Cardiac fibroblast (primary cell): ENCODE measurements around the gene RGS21.

Experiments
- DNase-seq, 2 donors: peaks; one replicate each; pipeline versions ENCODE4 v3.0.0 to v3.0.0-alpha.2; 2010; ENCODE audit warnings: low read depth in 2 of 2
- H3K4me3 ChIP-seq, 2 donors: replicated peaks in 1 of 2; 1 replicate in 1 of 2; 2 replicates in 1 of 2; pipeline ENCODE4 v1.5.1; 2011; ENCODE audit warnings: low read depth in 2 of 2, low read length in 2 of 2, mild to moderate bottlenecking in 2 of 2, moderate library complexity in 1 of 2
- CTCF ChIP-seq: IDR thresholded peaks from one replicate; pipeline ENCODE4 v1.5.1; 2011; ENCODE audit warnings: low read depth, mild to moderate bottlenecking, low read length, inconsistent platforms

RGS21 gene

DNA sequence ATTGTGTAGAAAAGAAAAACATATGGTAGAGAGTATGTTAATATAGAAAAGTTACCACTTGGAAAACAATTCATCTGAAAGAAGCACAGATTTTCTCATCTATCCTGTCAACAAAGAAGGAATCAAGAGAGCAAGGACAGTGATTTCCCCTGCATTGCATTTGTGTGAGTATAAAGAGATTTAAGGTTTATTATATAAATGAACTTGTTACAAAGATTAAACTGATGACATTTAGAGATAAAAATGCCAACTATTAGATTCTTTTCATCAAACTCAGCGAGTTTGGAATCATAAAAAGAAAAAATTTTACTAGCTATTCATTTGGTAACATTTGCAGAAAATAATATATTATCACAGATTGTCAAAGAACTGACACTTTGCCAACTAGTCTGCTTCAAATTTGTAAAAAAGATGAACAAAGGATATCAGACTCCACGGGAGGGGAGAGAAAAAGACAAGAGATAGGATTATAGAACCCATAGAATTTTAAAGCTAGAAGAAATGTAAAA is at the start of gene RGS21:
TSS of gene RGS21 (plus strand) at position 51 of the 509 bp plus-strand sequence. CDS start 26,045 bp downstream, outside the sequence.
- DNase-seq, result no peak
- TF ChIP-seq CTCF, result no peak

GRCh38 chr1:192268468-192269052 is 48.2 kb upstream of the RGS21 start:
- TF ChIP-seq CTCF, result no peak
- no peak for DNase-seq
- no peak overlapping the region for H3K4me3 ChIP-seq

More for the DNA sequence above, at the start of gene RGS21:
- no peak within 1 kb of the TSS for H3K4me3 ChIP-seq

DNA sequence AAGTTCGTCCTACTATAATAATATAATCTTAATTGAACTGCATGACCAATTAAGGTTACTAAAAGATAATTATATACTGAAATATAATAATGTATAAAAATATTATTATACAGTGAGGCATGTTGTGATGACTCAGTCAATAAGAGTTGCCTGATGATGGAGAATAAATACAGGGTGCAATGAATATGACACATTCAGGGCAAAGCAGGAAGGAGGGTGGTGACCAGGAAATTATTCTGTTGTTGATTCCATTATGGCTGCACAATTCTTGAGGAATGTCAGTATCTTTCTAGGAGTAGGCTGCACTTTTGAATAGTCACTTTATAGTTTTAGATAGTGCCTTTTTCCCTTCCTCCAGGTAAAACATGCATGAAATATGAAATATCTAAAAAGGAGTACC is 46.4 kb upstream of the RGS21 start:
- DNase-seq, result no peak
- no peak for TF ChIP-seq CTCF
- no peak overlapping the region for H3K4me3 ChIP-seq

- DNase-seq, result no peak
- no peak overlapping the region for H3K4me3 ChIP-seq
- no peak for TF ChIP-seq CTCF
Measured at GRCh38 chr1:192272732-192273131, 44.1 kb upstream of the RGS21 start.

- no peak overlapping the region for H3K4me3 ChIP-seq
- no peak for DNase-seq
- no peak for TF ChIP-seq CTCF
Measured at GRCh38 chr1:192274588-192274987, 42.2 kb upstream of the RGS21 start.

GRCh38 chr1:192277635-192278034 is 39.2 kb upstream of the RGS21 start:
- no peak overlapping the region for H3K4me3 ChIP-seq
- DNase-seq, result no peak
- no peak for TF ChIP-seq CTCF

DNA sequence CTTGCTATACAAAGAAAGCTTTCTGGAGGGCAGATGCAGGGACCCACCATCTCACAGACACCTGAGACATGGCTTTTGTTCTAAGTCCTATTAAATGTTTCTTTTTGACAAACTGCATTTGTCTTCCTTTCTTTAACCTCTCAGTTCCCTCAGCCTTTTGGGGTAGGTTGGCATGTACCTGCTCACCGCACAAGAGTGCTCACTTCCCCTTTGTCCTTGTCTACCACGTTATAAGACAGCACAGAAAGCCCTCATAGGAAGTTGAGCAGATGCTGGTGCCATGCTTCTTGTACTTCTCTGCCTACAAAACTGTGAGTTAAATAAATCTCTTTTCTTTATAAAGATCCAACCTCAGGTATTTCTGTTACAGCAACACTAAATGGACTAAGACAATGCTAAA is 31.9 kb upstream of the RGS21 start:
- DNase-seq, result no peak
- no peak for TF ChIP-seq CTCF
- no peak overlapping the region for H3K4me3 ChIP-seq
